HuH-7 (cell line): ENCODE results near the gene MRGPRX4.

Experiments used
- DNase-seq: peaks from one replicate; pipeline ENCODE4 v3.0.0; 2011; ENCODE audit warnings: low spot score

The MRGPRX4 gene

GRCh38 chr11:18209058-18209457, 36.4 kb downstream of the MRGPRX4 start:
- DNase-seq, result no peak

DNA sequence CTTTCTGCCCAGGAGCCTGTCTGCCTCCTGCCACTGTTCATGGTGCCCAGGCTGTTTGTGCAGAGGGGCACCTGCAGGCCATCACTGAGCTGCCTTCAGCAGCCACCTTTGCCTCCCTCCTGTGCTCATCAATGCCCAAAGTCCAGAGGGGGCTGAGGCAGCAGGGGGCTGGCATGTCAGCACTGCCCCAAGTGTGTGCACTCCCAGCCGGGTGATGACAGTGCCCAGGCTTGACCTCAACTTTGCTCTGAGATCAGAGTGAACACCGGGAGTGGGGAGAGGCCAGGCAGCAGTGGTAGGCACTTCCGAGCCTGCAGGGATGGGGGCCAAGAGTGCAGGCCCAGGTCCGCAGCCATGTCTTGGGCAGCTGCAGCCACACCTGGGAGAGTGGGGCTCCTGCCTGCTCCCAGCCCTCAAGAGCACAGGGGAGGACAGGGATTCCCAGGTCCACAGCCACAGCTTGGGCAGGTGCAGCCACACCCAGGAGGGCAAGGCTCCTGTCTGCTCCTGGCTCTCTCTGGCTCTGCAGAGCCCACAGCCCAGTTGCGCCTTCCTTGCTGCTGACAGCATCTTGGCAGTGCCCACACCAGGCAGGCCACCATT, 48.7 kb downstream of the MRGPRX4 start:
- DNase-seq, result no peak

- no peak for DNase-seq
Measured at GRCh38 chr11:18222814-18223421, 50.3 kb downstream of the MRGPRX4 start.
